Measurements from ENCODE around the gene C3AR1.
"Not testable (repeated sequence)": the region's sequence is repeated elsewhere in the genome, so short reads cannot be mapped to it uniquely, and the experiment has no call there.

C3AR1 gene

DNA sequence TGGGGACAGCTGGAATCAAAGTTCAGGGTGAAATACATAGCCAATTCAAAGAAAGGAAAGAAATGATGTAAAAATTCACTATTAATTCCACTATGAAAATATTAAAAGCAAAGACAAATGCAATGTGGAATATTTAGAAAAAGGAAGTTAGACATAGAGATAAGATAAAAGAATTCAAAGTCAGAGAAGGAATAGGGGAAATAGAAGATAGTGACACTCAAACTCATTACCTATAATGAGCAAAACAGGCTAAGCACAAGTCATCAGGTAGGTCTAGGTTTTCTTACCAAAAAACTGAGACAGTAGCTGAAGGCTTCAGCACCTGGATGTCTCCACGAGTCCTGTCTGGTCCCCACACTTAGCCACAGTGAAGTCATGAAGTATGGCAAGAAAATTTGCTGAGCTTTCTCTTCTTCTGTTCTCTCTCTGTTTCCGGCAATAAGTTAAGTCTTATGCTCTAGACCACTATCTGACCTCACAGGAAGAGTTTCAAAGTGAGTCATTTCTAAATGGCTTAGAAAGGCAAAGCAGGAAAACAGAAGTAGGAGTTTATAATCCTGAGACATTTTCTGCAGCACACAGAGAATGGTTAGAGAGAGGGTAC is at the start of gene C3AR1:
TSS of gene C3AR1 (minus strand) at position 369 of the 604 bp plus-strand sequence. CDS start 6,174 bp downstream, outside the sequence.
- DNase-seq (ENCODE audit: low read depth), result peak; percentile 63

DNA sequence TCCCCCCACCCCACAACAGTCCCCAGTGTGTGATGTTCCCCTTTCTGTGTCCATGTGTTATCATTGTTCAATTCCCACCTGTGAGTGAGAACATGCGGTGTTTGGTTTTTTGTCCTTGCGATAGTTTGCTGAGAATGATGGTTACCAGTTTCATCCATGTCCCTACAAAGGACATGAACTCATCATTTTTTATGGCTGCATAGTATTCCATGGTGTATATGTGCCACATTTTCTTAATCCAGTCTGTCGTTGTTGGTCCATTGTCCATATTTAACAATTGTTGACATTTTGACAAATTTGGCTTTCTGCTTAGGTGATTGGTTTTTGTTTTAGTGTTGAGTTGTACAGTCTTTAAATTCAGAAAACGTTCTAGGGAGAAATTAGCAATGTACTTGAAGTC is 47.0 kb upstream of the C3AR1 start:
- DNase-seq (ENCODE audit: low read depth), result not testable (repeated sequence)

DNA sequence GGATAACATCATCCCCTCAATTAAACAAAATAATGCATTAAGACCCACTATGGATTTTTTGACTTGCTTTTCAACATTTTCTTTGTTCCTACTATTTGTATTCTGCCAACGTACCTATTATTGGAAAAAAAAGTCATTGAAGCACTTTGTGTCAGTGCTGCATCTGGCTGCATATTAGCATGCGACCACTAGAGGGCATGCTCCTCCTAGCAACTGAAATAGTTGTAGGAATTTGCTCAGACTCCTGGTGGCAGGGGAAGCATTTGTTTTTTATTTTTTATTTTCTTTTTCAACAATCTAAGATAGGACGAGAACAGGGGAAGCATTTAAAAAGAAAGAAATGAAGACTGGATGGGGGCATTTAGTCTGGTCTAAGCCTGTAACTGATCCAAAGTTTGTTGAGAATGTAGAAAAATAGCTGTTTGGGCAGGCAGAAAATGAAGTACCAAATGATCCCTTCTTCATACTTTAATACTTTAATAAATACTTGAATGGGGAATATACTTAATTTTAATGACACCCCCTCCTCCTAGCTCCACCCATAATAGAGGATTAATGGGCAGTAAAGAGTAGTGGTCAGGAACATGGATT is 42.7 kb upstream of the C3AR1 start:
- peak; percentile 41 for DNase-seq (ENCODE audit: low read depth)

DNA sequence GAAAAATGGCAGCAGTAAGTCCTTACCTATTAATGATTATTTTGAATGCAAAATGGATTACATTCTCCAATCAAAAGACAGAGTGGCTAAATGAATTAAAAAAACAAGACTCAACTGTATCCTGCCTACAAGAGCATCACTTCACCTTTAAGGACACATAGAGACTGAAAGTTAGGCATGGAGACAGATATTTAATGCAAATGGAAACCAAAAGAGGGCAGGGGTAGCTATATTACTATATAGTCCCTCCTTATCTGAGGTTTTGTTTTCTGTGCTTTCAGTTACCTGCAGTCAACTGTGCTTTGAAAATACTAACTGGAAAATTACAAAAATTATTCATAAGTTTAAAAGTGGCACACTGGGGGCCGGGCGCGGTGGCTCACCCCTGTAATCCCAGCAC is 33.1 kb upstream of the C3AR1 start:
- DNase-seq (ENCODE audit: low read depth), result no peak

DNA sequence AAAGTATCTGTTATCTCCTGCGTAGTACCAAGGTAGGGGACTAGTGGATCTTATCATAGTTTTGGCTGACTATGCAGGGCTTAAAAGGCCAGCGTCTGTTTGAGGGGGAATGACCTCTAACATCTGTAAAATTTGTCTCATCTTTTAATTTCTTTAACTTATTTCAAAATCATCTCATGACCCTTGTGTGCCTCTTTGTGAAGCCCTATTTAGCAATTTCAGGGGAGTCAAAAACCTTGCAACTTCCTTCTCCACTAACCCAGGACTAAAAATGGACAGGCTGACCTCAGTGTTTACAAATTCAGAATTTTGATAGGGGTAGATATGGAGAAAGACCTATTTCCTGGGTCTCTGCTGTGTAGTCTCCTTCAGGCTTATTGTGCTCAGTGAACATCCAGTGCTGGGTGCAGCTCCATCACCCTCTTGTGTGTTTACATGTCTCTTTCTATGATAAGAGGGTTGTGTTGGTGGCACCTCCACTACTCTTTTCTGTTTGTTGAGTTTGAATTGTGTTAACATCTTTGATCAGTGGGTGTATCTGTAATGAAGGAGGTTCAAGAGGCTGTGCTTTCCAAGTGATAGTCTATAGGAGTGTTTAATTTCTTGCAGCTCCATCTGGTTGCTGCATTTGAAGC is 30.2 kb upstream of the C3AR1 start:
- no peak for DNase-seq (ENCODE audit: low read depth)

DNA sequence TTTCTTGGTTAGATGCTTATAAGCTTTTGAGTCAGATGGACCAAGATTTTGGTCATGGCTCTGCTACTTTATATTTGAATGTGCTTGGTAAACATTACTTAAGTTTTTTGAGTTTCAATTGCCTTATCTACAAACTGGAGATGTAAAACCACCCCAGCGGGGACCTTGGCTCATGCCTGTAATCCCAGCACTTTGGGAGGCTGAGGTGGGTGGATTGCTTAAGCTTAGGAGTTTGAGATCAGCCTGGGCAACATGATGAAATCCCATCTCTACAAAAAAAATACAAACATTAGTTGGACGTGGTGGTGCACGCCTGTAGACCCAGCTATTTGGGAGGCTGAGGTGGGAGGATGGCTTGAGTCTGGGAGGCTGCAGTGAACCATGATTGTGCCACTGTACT is 27.1 kb upstream of the C3AR1 start:
- DNase-seq (ENCODE audit: low read depth), result no peak

DNA sequence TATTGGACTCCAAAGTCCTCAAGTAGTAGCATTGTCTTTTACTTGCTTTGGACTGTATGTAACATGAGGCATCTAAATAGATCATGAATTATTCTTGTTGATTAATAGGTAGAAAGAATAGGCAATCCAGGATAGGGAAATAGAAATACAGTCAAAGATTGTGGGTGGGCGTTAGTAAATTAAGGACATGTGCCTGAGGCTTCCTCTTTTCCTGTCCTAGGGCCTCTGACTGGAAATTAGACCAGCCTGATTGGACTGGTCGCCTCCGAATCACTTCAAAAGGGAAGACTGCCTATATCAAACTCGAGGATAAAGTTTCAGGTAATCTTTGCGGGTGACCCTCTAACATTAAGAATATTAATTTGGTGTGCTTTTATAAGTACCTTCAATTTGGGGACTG is 23.6 kb upstream of the C3AR1 start:
- DNase-seq (ENCODE audit: low read depth), result no peak

DNA sequence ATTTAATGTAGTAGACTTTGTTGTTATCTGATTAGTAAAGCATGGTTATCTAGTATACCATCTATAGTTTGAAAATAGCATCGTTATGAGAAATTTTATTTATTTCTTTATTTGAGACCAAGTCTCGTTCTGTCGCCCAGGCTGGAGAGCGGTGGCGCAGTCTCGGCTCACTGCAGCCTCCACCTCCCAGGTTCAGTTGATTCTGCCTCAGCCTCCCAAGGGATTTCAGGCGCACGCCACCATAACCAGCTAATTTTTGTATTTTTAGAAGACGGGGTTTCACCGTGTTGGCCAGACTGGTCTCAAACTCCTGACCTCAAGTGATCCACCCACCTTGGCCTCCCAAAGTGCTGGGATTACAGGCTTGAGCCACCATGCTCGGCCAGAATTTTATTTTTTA is 23.1 kb upstream of the C3AR1 start:
- not testable (repeated sequence) for DNase-seq (ENCODE audit: low read depth)

DNA sequence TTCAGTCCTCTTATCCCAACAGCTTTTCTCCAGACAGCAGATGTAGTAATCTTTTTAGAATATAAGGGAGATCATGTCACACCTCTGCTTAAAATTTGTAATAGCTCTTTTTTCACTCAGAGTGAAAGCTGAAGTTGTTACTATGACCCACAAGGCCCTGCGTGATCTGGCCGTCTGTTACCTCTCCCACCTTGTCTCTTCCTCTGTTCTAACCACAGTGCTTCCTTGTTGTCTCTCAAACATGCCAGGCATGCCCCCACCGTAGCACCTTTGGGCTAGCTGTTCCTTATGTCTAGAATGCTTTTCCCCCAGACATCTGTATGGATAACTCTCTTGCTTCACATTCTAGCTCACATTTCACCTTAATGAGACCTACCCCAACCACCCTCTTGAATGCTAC is 22.4 kb upstream of the C3AR1 start:
- DNase-seq (ENCODE audit: low read depth), result no peak

DNA sequence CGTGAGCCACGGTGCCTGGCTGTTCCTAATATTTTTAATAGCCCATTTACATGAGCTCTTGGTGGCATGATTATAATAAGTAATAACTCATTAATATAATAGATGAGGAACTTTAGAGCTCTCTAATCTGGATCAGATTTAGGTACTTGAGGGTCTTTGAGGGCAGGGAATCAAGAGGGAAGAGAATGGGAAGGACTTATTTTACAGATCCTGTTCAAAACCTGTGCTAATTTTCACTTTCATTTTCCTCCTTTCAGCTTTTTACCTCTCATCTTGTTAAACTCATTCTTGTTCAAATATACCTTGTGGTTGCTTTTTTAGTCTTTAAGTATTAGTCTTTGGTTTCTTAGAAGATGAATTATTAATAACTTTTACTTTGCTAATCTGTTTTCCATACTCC is 21.5 kb upstream of the C3AR1 start:
- DNase-seq (ENCODE audit: low read depth), result no peak

DNA sequence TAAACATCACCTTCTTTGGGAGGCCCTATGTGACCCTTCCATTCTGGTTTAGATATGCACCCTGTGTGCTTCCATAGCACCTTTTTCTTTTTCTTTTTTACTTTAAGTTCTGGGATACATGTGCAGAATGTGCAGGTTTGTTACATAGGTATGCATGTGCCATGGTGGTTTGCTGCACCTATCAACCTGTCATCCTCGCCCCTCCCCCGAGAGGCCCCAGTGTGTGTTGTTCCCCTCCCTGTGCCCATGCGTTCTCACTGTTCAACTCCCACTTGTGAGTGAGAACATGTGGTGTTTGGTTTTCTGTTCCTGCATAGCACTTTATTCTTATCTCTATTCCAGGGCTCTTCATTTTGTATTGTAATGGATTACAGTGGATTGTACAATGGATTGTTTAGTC is 18.2 kb upstream of the C3AR1 start:
- not testable (repeated sequence) for DNase-seq (ENCODE audit: low read depth)

DNA sequence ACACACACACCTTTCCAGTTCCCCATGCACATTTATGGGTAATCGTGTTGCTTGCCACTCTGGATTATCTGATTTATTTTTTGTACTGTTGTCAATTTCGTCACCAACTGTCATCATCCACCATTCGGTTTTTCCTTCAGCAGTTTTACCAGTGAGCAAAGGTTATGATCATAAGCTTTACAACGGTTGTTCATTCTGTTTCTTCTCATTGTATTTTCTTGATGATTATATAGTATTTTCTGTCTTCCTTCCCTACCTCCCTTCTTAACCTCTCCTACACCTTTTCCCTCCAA is 16.6 kb upstream of the C3AR1 start:
- DNase-seq (ENCODE audit: low read depth), result no peak

DNA sequence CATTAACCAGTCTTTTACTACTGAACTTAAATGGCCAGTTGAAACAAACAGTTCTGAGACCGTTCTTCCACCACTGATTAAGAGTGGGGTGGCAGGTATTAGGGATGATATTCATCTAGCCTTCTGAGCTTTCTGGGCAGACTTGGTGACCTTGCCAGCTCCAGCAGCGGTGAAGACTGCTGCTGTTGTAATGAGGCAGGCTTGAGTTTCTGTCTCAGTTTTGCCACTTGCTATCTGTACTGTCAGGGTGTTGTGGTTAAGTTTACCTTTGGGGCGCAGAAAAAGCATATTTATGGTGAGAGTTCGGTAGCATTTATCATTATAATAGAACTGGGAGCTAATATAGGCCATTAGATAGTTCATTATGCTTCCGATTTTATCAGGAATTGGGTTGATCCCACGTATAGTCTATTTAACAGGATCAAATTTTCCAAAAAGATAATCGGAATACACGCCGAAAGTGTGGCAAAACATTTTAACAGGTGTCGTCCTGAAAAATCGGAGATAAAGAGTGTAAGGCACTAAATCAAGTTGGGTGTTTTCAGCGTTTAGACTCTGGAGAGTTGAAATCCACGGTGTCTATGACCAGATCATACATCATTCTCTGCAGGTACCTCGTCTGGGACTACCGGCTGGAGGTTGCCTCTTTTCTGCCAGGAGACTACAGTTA is 15.2 kb upstream of the C3AR1 start:
- no peak for DNase-seq (ENCODE audit: low read depth)

DNA sequence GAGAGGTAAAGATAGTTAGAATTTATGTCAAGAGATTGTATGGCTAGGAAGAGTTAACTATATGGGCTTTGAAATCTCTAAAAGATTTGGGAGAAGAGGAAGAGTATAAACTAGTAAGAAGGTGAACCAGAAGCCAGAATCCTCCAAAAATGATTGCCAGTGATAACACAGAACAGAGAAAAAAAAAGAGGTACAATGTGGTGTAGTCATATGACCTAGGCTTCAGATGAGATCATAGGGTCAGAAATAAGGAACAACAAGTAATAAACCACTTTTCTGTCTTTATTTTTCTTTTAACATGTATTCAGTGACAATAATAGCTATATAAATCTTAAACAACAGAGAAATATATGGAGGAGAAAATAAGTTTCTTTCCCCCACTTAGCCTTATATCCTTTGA is 14.0 kb upstream of the C3AR1 start:
- no peak for DNase-seq (ENCODE audit: low read depth)

DNA sequence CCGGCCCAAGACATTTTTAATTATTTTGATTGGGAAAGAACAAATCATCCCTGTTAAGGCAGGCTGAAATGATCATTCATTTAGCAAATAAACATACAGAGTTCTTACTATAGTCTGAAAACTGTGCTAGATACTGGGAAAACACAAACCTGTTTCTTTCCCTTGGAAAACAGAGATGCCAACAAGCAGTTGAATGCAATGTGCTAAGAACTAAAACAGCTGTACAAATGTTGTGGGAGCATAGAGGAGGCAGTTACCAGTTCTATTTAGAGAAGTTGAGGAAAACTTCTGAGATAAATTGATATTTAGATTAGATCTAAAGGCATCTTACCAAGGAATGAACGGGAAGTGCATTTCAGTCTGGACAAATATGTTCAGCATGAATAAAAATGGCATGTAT is 12.8 kb upstream of the C3AR1 start:
- no peak for DNase-seq (ENCODE audit: low read depth)

DNA sequence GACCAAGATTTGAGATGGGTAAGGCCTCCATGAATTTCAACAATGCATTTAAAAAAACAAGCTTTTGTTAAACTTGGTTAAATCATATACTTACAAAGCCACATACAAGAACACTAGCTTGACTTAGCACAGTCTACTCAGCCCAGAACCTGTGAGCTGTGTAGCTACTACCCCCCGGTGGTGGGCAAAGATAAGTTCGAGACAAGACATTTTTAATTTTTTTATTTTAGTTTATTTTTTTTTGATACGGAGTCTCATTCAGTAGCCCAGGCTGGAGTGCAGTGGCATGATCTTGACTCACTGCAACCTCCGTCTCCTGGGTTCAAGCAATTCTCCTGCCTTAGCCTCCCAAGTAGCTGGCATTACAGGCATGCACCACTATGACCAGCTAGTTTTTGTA is 12.2 kb upstream of the C3AR1 start:
- DNase-seq (ENCODE audit: low read depth), result peak; percentile 57

DNA sequence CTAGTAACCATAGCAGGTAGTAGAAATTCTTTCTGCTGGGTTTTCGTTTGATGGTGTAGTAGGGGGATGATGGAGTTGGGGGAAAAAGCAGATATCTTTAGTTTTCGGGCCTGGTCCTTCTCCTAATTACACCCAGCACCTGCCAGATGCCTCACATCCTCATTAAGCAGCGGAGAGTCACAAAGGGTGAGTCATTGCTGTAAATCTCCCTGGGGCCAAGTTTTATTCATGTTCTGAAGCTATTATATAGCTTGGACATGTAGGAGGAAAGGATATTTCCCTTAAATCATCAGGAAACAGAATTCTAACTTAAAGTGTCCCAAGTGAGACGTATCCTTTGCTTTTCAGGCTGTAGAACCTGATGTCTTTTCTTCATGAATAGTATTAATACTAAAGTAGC is 11.0 kb upstream of the C3AR1 start:
- DNase-seq (ENCODE audit: low read depth), result no peak

DNA sequence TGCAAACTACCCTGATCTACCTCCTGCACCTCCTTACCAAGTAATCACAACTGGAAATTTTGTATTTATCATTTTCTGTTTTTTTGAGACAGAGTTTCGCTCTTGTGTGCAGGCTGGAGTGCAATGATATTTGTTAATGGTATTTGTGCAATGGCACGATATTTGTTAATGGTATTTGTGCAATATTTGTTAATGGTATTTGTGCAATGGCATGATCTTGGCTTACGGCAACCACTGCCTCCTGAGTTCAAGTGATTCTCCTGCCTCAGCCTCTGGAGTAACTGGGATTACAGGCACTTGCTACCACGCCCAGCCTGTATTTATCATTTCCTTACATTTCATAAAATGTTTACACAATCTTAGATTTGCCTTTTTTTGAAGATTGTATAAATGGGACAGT is 10.2 kb upstream of the C3AR1 start:
- no peak for DNase-seq (ENCODE audit: low read depth)

DNA sequence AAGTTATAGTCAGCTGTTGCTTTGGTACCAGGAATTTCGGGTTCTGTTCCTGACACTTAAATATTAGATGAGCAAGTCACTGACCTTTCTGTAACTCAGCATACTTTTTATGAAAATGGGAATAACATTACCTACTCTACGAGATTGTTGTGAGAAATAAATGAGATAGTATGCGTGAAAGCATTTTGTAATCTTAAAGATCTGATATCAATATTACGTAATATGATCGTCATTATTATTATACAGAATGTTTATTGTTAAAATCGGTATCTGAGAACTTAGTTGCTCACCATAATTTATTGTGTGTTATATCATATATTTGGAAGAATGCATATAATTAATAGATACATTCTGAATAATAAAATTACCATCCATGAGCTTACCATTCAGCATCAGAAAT is 9.8 kb upstream of the C3AR1 start:
- DNase-seq (ENCODE audit: low read depth), result no peak

DNA sequence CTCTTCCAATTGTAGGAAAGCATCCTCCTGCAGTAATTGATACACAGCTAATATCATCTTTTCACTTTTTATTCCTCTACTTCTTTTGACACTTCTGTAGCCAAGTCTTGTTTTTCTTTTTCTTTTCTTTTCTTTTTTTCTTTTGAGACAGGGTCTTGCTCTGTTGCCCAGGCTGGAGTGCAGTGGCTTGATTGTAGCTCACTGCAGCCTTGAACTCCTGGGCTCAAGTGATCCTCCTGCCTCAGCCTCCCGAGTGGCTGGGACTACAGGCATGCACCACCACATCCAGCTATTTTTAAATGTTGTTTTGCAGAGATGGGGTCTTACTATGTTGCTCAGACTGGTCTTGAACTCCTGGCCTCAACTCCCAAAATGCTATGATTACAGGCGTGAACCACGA is 5.7 kb upstream of the C3AR1 start:
- DNase-seq (ENCODE audit: low read depth), result not testable (repeated sequence)

DNA sequence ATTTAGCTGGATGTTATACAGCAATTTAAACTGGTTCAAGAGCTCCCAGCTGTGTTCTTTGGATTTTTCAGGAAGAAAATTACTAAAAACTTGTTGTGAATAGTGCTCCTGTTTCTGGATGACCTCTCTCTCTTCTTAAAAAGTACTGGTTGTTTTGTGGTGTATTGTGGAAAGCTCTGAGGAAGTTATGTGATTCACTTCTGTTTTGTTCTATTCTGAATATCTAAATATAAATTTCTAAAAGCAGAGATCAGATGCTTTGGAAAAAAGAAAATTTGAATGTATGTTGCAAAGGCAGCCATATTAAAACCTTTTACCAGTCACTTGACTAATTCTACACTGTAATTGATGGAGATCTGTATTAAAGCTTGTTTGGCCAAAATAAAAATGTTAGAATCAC is 3.4 kb upstream of the C3AR1 start:
- DNase-seq (ENCODE audit: low read depth), result no peak

DNA sequence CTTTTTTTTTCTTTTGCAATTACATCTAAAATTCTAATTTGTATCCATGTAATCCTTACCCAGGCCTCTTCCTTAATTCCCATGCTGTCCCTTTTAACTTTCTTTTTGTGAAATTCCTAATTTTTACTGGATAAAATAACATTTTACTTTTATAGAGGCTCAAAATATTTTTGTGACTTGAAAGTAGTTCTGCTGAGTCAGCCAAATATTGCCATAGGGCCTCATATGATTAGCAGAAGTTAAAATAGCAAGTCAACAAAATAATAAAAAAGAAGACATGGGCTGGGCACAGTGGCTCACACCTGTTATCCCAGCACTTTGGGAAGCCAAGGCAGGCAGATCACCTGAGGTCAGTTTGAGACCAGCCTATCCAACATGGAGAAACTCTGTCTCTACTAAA is 2.0 kb downstream of the C3AR1 start:
- DNase-seq (ENCODE audit: low read depth), result no peak

DNA sequence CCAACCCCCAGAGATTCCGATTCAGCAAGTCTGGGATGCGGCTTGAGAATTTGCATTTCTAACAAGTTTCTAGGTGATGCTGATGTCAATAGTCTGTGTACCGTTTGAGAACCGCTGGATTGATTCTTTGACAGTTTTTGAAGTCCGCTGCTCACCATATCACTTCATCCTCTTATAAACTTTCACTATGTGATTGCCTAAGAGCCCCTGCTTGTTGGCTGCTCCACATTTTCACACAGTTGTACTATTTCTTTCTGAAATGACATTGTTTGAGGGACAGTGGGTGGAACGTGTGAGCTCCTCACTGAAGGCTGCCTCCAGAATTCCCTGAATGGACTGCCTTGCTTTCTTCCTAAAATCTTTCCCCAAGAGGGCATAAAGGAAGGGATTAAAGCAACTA is 7.7 kb downstream of the C3AR1 start:
- no peak for DNase-seq (ENCODE audit: low read depth)

DNA sequence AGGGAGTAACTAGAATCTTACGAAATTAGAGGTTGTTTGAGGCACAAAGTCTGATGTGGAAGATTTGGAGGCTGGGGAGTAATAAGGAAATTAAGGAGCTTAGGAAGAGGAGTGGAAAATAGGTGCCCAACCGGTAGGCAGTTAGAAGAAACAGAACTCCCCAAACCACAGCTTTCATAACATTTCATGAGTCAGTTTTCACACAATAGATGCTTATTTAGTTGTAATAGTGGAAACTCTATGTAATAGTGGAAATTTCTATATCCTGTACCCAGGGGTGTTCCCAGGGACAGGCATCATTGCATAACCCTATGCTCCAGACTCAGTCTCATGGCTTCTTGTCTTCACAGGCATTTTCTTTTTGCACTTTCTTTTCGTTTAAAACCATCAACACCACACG is 8.3 kb downstream of the C3AR1 start:
- no peak for DNase-seq (ENCODE audit: low read depth)

All from non-pigmented ciliary epithelial cell (primary cell).